Mesenchymal stem cell (in vitro differentiated cells and primary cell): ENCODE data around the gene BTN3A1.
"Not testable (repeated sequence)": the region's sequence is repeated elsewhere in the genome, so short reads cannot be mapped to it uniquely, and the experiment has no call there.

ENCODE experiments used
- DNase-seq: peaks from one replicate; pipeline ENCODE4 v3.0.0-alpha.2; 2013
- H2AFZ ChIP-seq: one replicate; pipeline ENCODE4 v1.6.1; 2013; ENCODE audit warnings: low read depth, mild to moderate bottlenecking, control low read depth, inconsistent platforms, low read length, moderate library complexity
- H2AK5ac ChIP-seq: 2 replicates; pipeline ENCODE4 v1.6.1; 2013; ENCODE audit warnings: low read length, moderate library complexity, mild to moderate bottlenecking, inconsistent platforms; ENCODE audit not compliant: severe bottlenecking
- H2BK120ac ChIP-seq: one replicate; pipeline ENCODE4 v1.6.1; 2013; ENCODE audit warnings: low read depth, mild to moderate bottlenecking, inconsistent platforms, low read length, moderate library complexity
- H2BK12ac ChIP-seq, 2 experiments: one replicate each; pipeline ENCODE4 v1.6.1; 2013; ENCODE audit warnings: inconsistent platforms in 2 of 2, low read length in 2 of 2, mild to moderate bottlenecking in 2 of 2, moderate library complexity in 2 of 2, control low read depth in 1 of 2
- H2BK15ac ChIP-seq: one replicate; pipeline ENCODE4 v1.6.1; 2013; ENCODE audit warnings: mild to moderate bottlenecking, low read depth, inconsistent platforms; ENCODE audit not compliant: poor library complexity, severe bottlenecking
- H2BK5ac ChIP-seq: 2 replicates; pipeline ENCODE4 v1.6.1; 2013; ENCODE audit warnings: low read depth, mild to moderate bottlenecking, low read length, control low read depth, inconsistent platforms; ENCODE audit not compliant: poor library complexity, severe bottlenecking
- H3K14ac ChIP-seq, 2 experiments: one replicate each; pipeline ENCODE4 v1.6.1; 2013; ENCODE audit warnings: inconsistent platforms in 2 of 2, low read length in 2 of 2, control low read depth in 1 of 2, mild to moderate bottlenecking in 1 of 2, moderate library complexity in 1 of 2
- H3K18ac ChIP-seq, 2 experiments: one replicate each; pipeline ENCODE4 v1.6.1; 2013; ENCODE audit warnings: inconsistent platforms in 2 of 2, low read length in 2 of 2, control low read depth in 1 of 2, low read depth in 1 of 2, mild to moderate bottlenecking in 1 of 2
- H3K23ac ChIP-seq, 2 experiments: one replicate each; pipeline ENCODE4 v1.6.1; 2013; ENCODE audit warnings: inconsistent platforms in 2 of 2, low read length in 2 of 2, mild to moderate bottlenecking in 2 of 2, moderate library complexity in 2 of 2, control low read depth in 1 of 2
- H3K27ac ChIP-seq: 2 replicates; pipeline ENCODE4 v1.5.1; 2013; ENCODE audit warnings: mild to moderate bottlenecking, moderate library complexity, low read length, control low read depth, inconsistent platforms; ENCODE audit not compliant: poor library complexity, severe bottlenecking
- H3K27me3 ChIP-seq, 2 experiments: 2 replicates each; pipeline versions ENCODE4 v1.6.1 to v1.7.0; 2013; ENCODE audit warnings: low read length in 2 of 2, mild to moderate bottlenecking in 2 of 2, moderate library complexity in 2 of 2, control low read depth in 1 of 2, inconsistent platforms in 1 of 2; ENCODE audit not compliant: control insufficient read depth in 1 of 2, insufficient read depth in 1 of 2
- H3K36me3 ChIP-seq, 2 experiments: 2 replicates each; pipeline versions ENCODE4 v1.6.1 to v1.7.0; 2013; ENCODE audit warnings: low read length in 2 of 2, control low read depth in 1 of 2, inconsistent platforms in 1 of 2, low read depth in 1 of 2, mild to moderate bottlenecking in 1 of 2; ENCODE audit not compliant: insufficient read depth in 2 of 2, control insufficient read depth in 1 of 2
- H3K4ac ChIP-seq, 2 experiments: one replicate each; pipeline ENCODE4 v1.6.1; 2013; ENCODE audit warnings: inconsistent platforms in 2 of 2, low read length in 2 of 2, mild to moderate bottlenecking in 2 of 2, moderate library complexity in 2 of 2, control low read depth in 1 of 2, low read depth in 1 of 2
- H3K4me1 ChIP-seq: 2 replicates; pipeline ENCODE4 v1.6.1; 2013; ENCODE audit warnings: low read depth, low read length, control low read depth; ENCODE audit not compliant: control insufficient read depth, insufficient read depth
- H3K4me2 ChIP-seq: 2 replicates; pipeline ENCODE4 v1.6.1; 2013; ENCODE audit warnings: low read length, mild to moderate bottlenecking, inconsistent platforms; ENCODE audit not compliant: poor library complexity, severe bottlenecking
- H3K4me3 ChIP-seq, 2 experiments: 2 replicates each; pipeline versions ENCODE4 v1.5.1 to v1.7.0; 2013; ENCODE audit warnings: low read length in 2 of 2, mild to moderate bottlenecking in 2 of 2, control low read depth in 1 of 2, low read depth in 1 of 2; ENCODE audit not compliant: insufficient read depth in 1 of 2
- H3K79me1 ChIP-seq: replicated peaks from 2 replicates; pipeline ENCODE4 v1.6.1; 2013; ENCODE audit warnings: mild to moderate bottlenecking, control low read depth, low read length, inconsistent platforms; ENCODE audit not compliant: poor library complexity, severe bottlenecking
- H3K9ac ChIP-seq: 2 replicates; pipeline ENCODE4 v1.7.0; 2013; ENCODE audit warnings: mild to moderate bottlenecking, low read length, moderate library complexity
- H3K9me3 ChIP-seq: 2 replicates; pipeline ENCODE4 v1.7.0; 2013; ENCODE audit warnings: mild to moderate bottlenecking, low read length; ENCODE audit not compliant: control insufficient read depth
- H4K8ac ChIP-seq: one replicate; pipeline ENCODE4 v1.6.1; 2013; ENCODE audit warnings: inconsistent platforms, mild to moderate bottlenecking, low read length, moderate library complexity
- H4K91ac ChIP-seq: one replicate; pipeline ENCODE4 v1.6.1; 2013; ENCODE audit warnings: mild to moderate bottlenecking, low read length, inconsistent platforms
- WGBS: methylation state at CpG from one replicate; pipeline ENCODE4 v1.1.7; 2013; ENCODE audit warnings: mixed read lengths; 5-methylcytosine and 5-hydroxymethylcytosine counted together

The BTN3A1 gene

DNA sequence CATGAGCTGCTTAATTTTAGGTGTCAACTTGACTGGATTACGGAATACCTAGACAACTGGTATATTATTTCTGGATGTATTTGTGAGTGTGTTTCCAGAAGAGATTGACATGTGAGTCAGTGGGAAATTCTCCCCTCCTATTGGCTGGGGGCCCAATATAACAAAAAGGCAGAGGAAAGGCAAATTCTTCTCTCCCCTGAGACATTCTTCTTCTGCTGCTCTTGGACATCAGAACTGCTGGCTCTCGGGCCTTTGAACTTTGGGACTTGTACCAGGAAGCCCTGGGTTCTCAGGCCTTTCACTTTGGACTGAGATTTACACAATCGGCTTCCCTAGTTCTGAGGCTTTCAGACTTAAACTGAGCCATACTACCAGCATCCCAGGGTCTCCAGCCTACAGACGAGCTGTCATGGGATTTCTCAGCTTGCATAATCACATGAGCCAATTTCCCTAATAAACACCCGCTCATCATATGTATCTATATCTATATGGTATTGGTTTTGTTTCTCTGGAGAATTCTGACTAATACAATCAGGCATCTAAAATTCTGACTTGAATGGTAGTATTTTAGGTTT lies 30.6 kb downstream of the BTN3A1 start:
- no peak overlapping the region for H3K4me2 ChIP-seq

DNA sequence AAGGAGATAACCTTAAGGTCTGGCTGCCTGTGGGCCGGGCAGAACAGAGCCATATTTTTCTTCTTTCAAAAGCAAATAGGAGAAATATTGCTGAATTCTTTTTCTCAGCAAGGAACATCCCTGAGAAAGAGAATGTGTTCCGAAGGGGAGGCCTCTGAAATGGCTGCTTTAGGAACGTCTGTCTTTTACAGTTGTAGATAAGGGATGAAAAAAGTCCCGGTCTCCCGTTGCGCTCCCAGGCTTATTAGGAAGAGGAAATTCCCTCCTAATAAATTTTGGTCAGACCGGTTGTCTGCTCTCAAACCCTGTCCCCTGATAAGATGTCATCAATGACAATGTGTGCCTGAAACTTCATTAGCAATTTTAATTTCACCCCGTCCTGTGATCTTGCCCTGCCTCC lies 31.6 kb downstream of the BTN3A1 start:
- H3K23ac ChIP-seq, H2AFZ ChIP-seq, H3K9me3 ChIP-seq, H3K4me1 ChIP-seq, H3K27ac ChIP-seq, H3K4me2 ChIP-seq, H4K8ac ChIP-seq, H3K4ac ChIP-seq, H2BK12ac ChIP-seq, H2AK5ac ChIP-seq, H3K9ac ChIP-seq, H2BK120ac ChIP-seq, H3K18ac ChIP-seq, H3K14ac ChIP-seq, H2BK5ac ChIP-seq, H3K79me1 ChIP-seq, H2BK15ac ChIP-seq, H3K4me3 ChIP-seq, H4K91ac ChIP-seq, H3K27me3 ChIP-seq, DNase-seq: not testable (repeated sequence)
- 84% methylated on average over 7 of the region's 8 CpGs for WGBS
- peaks cover 23 to 29% of the 10 kb centered on the region in 2 experiments for H3K36me3 ChIP-seq

More for the DNA sequence above, 30.6 kb downstream of the BTN3A1 start:
- no peak overlapping the region for H3K4me3 ChIP-seq
- 97% methylated on average over 3 of the region's 5 CpGs for WGBS
- peaks cover 25 to 38% of the 10 kb centered on the region in 2 experiments for H3K36me3 ChIP-seq
- H3K9ac ChIP-seq = peak overlapping the region; percentile 12
- no peaks in the 10 kb centered on the region for H3K4me1 ChIP-seq
- H2BK5ac ChIP-seq = no peak overlapping the region
- peaks cover 3% of the 10 kb centered on the region for H3K79me1 ChIP-seq
- no peaks in the 10 kb centered on the region for H3K27me3 ChIP-seq
- H4K91ac ChIP-seq = no peak overlapping the region
- H3K4ac ChIP-seq = no peak overlapping the region
- no peak overlapping the region for H4K8ac ChIP-seq
- H2AK5ac ChIP-seq = no peak overlapping the region
- no peak overlapping the region for H3K23ac ChIP-seq
- no peak overlapping the region for H3K27ac ChIP-seq
- H2BK12ac ChIP-seq = no peak overlapping the region
- H2BK120ac ChIP-seq = no peak overlapping the region
- no peak for DNase-seq
- no peak overlapping the region for H2BK15ac ChIP-seq
- no peak overlapping the region for H3K14ac ChIP-seq
- no peak overlapping the region for H2AFZ ChIP-seq
- H3K9me3 ChIP-seq = no peaks in the 10 kb centered on the region
- no peak overlapping the region for H3K18ac ChIP-seq

DNA sequence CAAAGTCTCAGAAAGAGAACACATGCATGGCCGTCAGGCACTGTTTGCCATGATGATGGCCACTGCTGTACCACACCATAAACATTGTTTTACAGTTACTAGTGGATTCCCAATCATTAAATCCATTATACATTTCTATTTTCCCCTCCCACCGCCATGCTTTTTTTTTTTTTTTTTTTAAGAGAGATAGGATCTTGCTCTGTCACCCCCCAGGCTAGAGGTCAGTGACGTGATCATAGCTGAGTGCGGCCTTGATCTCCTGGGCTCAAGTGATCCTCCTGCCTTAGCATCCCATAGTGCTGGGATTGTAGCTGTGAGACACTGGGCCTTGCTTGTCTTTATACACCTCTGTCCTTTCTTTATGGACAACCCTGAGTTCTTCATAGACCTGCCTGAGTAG lies 33.9 kb downstream of the BTN3A1 start:
- no peak overlapping the region for H3K14ac ChIP-seq
- H3K4me2 ChIP-seq = no peak overlapping the region
- no peaks in the 10 kb centered on the region for H3K27me3 ChIP-seq
- H3K27ac ChIP-seq = no peak overlapping the region
- H4K8ac ChIP-seq = no peak overlapping the region
- no peak overlapping the region for H2BK5ac ChIP-seq
- H4K91ac ChIP-seq = no peak overlapping the region
- no peak overlapping the region for H2AK5ac ChIP-seq
- no peak overlapping the region for H3K18ac ChIP-seq
- WGBS = 67% methylated on average over 3 of the region's 4 CpGs
- no peaks in the 10 kb centered on the region for H3K9me3 ChIP-seq
- H3K4me3 ChIP-seq = no peak overlapping the region
- H2AFZ ChIP-seq = no peak overlapping the region
- no peak overlapping the region for H2BK15ac ChIP-seq
- H3K23ac ChIP-seq = no peak overlapping the region
- no peak overlapping the region for H3K4ac ChIP-seq
- H3K36me3 ChIP-seq = peaks cover 6 to 12% of the 10 kb centered on the region in 2 experiments
- H2BK12ac ChIP-seq = no peak overlapping the region
- no peaks in the 10 kb centered on the region for H3K79me1 ChIP-seq
- no peak overlapping the region for H2BK120ac ChIP-seq
- no peak for DNase-seq
- H3K4me1 ChIP-seq = no peaks in the 10 kb centered on the region
- H3K9ac ChIP-seq = no peak overlapping the region

DNA sequence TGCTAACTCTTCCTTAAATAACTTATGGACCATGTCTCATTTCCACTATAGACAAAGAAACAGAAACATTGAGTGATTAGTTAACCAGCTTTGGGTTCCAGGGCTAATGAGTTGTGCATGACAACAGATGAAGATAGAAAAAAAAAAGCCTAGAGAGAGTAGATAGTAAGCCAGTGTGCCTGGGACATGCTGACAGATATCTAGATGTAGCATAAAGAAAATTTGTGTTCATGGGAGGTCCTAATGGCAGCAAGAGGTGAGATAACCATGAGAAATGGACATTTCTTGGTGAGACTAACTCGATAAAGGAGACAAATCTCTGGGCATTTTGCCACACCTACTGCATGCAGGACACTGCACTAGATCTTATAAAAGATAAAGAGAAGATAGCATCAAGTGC lies 35.5 kb downstream of the BTN3A1 start:
- H3K79me1 ChIP-seq = peaks cover 3% of the 10 kb centered on the region
- H2BK15ac ChIP-seq = no peak overlapping the region
- DNase-seq = no peak
- H3K27ac ChIP-seq = no peak overlapping the region
- H3K18ac ChIP-seq = no peak overlapping the region
- H3K4me3 ChIP-seq = no peak overlapping the region
- no peaks in the 10 kb centered on the region for H3K27me3 ChIP-seq
- WGBS = 100% methylated on average over 1 of the region's 1 CpG
- no peak overlapping the region for H3K9ac ChIP-seq
- no peak overlapping the region for H2BK120ac ChIP-seq
- H3K14ac ChIP-seq = no peak overlapping the region
- H3K4me2 ChIP-seq = no peak overlapping the region
- H3K4ac ChIP-seq = no peak overlapping the region
- no peak overlapping the region for H2AFZ ChIP-seq
- no peak overlapping the region for H4K91ac ChIP-seq
- H2BK5ac ChIP-seq = no peak overlapping the region
- peaks cover 3 to 6% of the 10 kb centered on the region in 2 experiments for H3K36me3 ChIP-seq
- no peak overlapping the region for H2BK12ac ChIP-seq
- no peak overlapping the region for H3K23ac ChIP-seq
- H3K9me3 ChIP-seq = no peaks in the 10 kb centered on the region
- H3K4me1 ChIP-seq = peaks cover 3% of the 10 kb centered on the region
- no peak overlapping the region for H2AK5ac ChIP-seq
- no peak overlapping the region for H4K8ac ChIP-seq
